IgD-negative memory B cell (primary cell): ENCODE measurements around the gene PLA2G6. TPM values are rescaled to one million over a fixed set of nuclear protein-coding genes. Genes with fewer than 3 reads are reported as not detected.
"Not testable (repeated sequence)": the region's sequence is repeated elsewhere in the genome, so short reads cannot be mapped to it uniquely, and the experiment has no call there.

ENCODE experiments used
- H3K27ac Mint-ChIP-seq, 3 donors: one replicate each; pipeline ENCODE4 v1.8.0; 2020 to 2022; ENCODE audit warnings: mild to moderate bottlenecking in 3 of 3, mixed read lengths in 3 of 3, moderate library complexity in 1 of 3
- H3K27me3 Mint-ChIP-seq: one replicate; pipeline ENCODE4 v1.8.0; 2021; ENCODE audit warnings: mixed read lengths
- H3K36me3 Mint-ChIP-seq: one replicate; pipeline ENCODE4 v1.8.0; 2020; ENCODE audit warnings: mild to moderate bottlenecking, mixed read lengths
- H3K4me1 Mint-ChIP-seq, 3 donors: one replicate each; pipeline ENCODE4 v1.8.0; 2020 to 2022; ENCODE audit warnings: mixed read lengths in 3 of 3, mild to moderate bottlenecking in 1 of 3
- H3K4me3 Mint-ChIP-seq, 4 donors: one replicate each; pipeline ENCODE4 v1.8.0; 2020 to 2022; ENCODE audit warnings: mild to moderate bottlenecking in 4 of 4, mixed read lengths in 4 of 4, moderate library complexity in 3 of 4
- H3K9me3 Mint-ChIP-seq, 3 donors: one replicate each; pipeline ENCODE4 v1.8.0; 2020 to 2021; ENCODE audit warnings: mixed read lengths in 3 of 3, mild to moderate bottlenecking in 1 of 3
- polyA plus RNA-seq: library from polyadenylated mRNA; unstranded; fragments of 300-500 nt; fragmentation: Illumina TruSeq; gene quantifications from one replicate; pipeline ENCODE4 v1.2.3, GENCODE V29; 2021

The PLA2G6 gene
- polyA plus RNA-seq, 1 donor from 2014 or later: 3.0 TPM

- no peaks in the 10 kb centered on the region for H3K27me3 Mint-ChIP-seq
- peaks cover 0 to 1% (median 0%) of the 10 kb centered on the region in 3 donors for H3K4me1 Mint-ChIP-seq
- H3K9me3 Mint-ChIP-seq: no peaks in the 10 kb centered on the region
- H3K4me3 Mint-ChIP-seq: no peak overlapping the region
- peaks cover 4% of the 10 kb centered on the region for H3K36me3 Mint-ChIP-seq
- H3K27ac Mint-ChIP-seq: no peak overlapping the region
These were observed 54.5 kb downstream of the PLA2G6 start for GRCh38 chr22:38126928-38127668.

GRCh38 chr22:38125751-38126201 lies 55.9 kb downstream of the PLA2G6 start:
- Mint-ChIP-seq H3K36me3 (peaks cover 4% of the 10 kb centered on the region), H3K9me3 (no peaks in the 10 kb centered on the region), H3K27ac (no peak overlapping the region), H3K4me1 (peaks cover 0 to 1% (median 0%) of the 10 kb centered on the region in 3 donors), H3K27me3 (no peaks in the 10 kb centered on the region), H3K4me3 (no peak overlapping the region)

- H3K4me3 Mint-ChIP-seq: peak overlapping the region in 1 of 4 donors; percentile 28
- no peak overlapping the region for H3K27ac Mint-ChIP-seq
- no peaks in the 10 kb centered on the region for H3K27me3 Mint-ChIP-seq
- peaks cover 0 to 1% (median 0%) of the 10 kb centered on the region in 3 donors for H3K4me1 Mint-ChIP-seq
- no peaks in the 10 kb centered on the region for H3K9me3 Mint-ChIP-seq
- H3K36me3 Mint-ChIP-seq: peaks cover 4% of the 10 kb centered on the region
These were observed 56.5 kb downstream of the PLA2G6 start for GRCh38 chr22:38125038-38125610.

GRCh38 chr22:38124236-38124974 lies 57.2 kb downstream of the PLA2G6 start:
- H3K27ac Mint-ChIP-seq: no peak overlapping the region
- H3K4me3 Mint-ChIP-seq: no peak overlapping the region
- peaks cover 4% of the 10 kb centered on the region for H3K36me3 Mint-ChIP-seq
- H3K9me3 Mint-ChIP-seq: no peaks in the 10 kb centered on the region
- no peaks in the 10 kb centered on the region for H3K27me3 Mint-ChIP-seq
- peaks cover 0 to 1% (median 0%) of the 10 kb centered on the region in 3 donors for H3K4me1 Mint-ChIP-seq

GRCh38 chr22:38122616-38123015 lies 59.0 kb downstream of the PLA2G6 start:
- Mint-ChIP-seq H3K9me3 (no peaks in the 10 kb centered on the region), H3K36me3 (peaks cover 4% of the 10 kb centered on the region), H3K27ac (no peak overlapping the region), H3K4me3 (no peak overlapping the region), H3K27me3 (no peaks in the 10 kb centered on the region), H3K4me1 (peaks cover 0 to 1% (median 0%) of the 10 kb centered on the region in 3 donors)

GRCh38 chr22:38120359-38121110 lies 61.1 kb downstream of the PLA2G6 start:
- Mint-ChIP-seq H3K36me3 (peaks cover 4% of the 10 kb centered on the region), H3K27me3 (no peaks in the 10 kb centered on the region), H3K4me3 (no peak overlapping the region), H3K27ac (no peak overlapping the region), H3K9me3 (no peaks in the 10 kb centered on the region), H3K4me1 (peaks cover 0 to 1% (median 0%) of the 10 kb centered on the region in 3 donors)

GRCh38 chr22:38118747-38119146 lies 62.9 kb downstream of the PLA2G6 start:
- not testable (repeated sequence) for H3K4me1 Mint-ChIP-seq, H3K9me3 Mint-ChIP-seq, H3K36me3 Mint-ChIP-seq, H3K27ac Mint-ChIP-seq, H3K27me3 Mint-ChIP-seq, H3K4me3 Mint-ChIP-seq

GRCh38 chr22:38118182-38118581 lies 63.4 kb downstream of the PLA2G6 start:
- Mint-ChIP-seq H3K4me1 (peaks cover 2 to 4% (median 2%) of the 10 kb centered on the region in 3 donors), H3K27ac (no peak overlapping the region), H3K27me3 (no peaks in the 10 kb centered on the region), H3K9me3 (no peaks in the 10 kb centered on the region), H3K4me3 (no peak overlapping the region), H3K36me3 (peaks cover 4% of the 10 kb centered on the region)

GRCh38 chr22:38117556-38117955 lies 64.1 kb downstream of the PLA2G6 start:
- not testable (repeated sequence) for H3K27me3 Mint-ChIP-seq, H3K36me3 Mint-ChIP-seq, H3K4me1 Mint-ChIP-seq, H3K9me3 Mint-ChIP-seq, H3K4me3 Mint-ChIP-seq
- H3K27ac Mint-ChIP-seq: peak overlapping the region in 1 of 3 donors; percentile 23

GRCh38 chr22:38115423-38116205 lies 66.0 kb downstream of the PLA2G6 start:
- no peak overlapping the region for H3K4me3 Mint-ChIP-seq
- no peaks in the 10 kb centered on the region for H3K9me3 Mint-ChIP-seq
- H3K27me3 Mint-ChIP-seq: no peaks in the 10 kb centered on the region
- no peak overlapping the region for H3K27ac Mint-ChIP-seq
- H3K36me3 Mint-ChIP-seq: peaks cover 2% of the 10 kb centered on the region
- peaks cover 2 to 4% (median 2%) of the 10 kb centered on the region in 3 donors for H3K4me1 Mint-ChIP-seq

- H3K36me3 Mint-ChIP-seq: peaks cover 2% of the 10 kb centered on the region
- no peaks in the 10 kb centered on the region for H3K27me3 Mint-ChIP-seq
- no peak overlapping the region for H3K4me3 Mint-ChIP-seq
- H3K9me3 Mint-ChIP-seq: no peaks in the 10 kb centered on the region
- peaks cover 2 to 4% (median 2%) of the 10 kb centered on the region in 3 donors for H3K4me1 Mint-ChIP-seq
- H3K27ac Mint-ChIP-seq: no peak overlapping the region
These were observed 66.9 kb downstream of the PLA2G6 start for GRCh38 chr22:38114484-38115398.

- peaks cover 2 to 4% (median 2%) of the 10 kb centered on the region in 3 donors for H3K4me1 Mint-ChIP-seq
- peaks cover 3% of the 10 kb centered on the region for H3K36me3 Mint-ChIP-seq
- no peak overlapping the region for H3K4me3 Mint-ChIP-seq
- H3K27me3 Mint-ChIP-seq: no peaks in the 10 kb centered on the region
- H3K27ac Mint-ChIP-seq: no peak overlapping the region
- no peaks in the 10 kb centered on the region for H3K9me3 Mint-ChIP-seq
These were observed 69.2 kb downstream of the PLA2G6 start for GRCh38 chr22:38112381-38112780.

- Mint-ChIP-seq H3K27me3 (no peaks in the 10 kb centered on the region), H3K4me1 (peaks cover 2 to 4% (median 2%) of the 10 kb centered on the region in 3 donors), H3K9me3 (no peaks in the 10 kb centered on the region), H3K4me3 (no peak overlapping the region), H3K27ac (no peak overlapping the region), H3K36me3 (peaks cover 5% of the 10 kb centered on the region)
These were observed 69.7 kb downstream of the PLA2G6 start for GRCh38 chr22:38111925-38112355.
